IPS-18a (cell line): Measurements from ENCODE around the gene GRIA1.

Experiments used
- H3K27ac ChIP-seq: one replicate; pipeline ENCODE4 v1.5.1; 2013; ENCODE audit warnings: low read length
- H3K27me3 ChIP-seq: one replicate; pipeline ENCODE4 v1.6.1; 2013; ENCODE audit warnings: mild to moderate bottlenecking, low read length; ENCODE audit not compliant: control insufficient read depth, insufficient read depth
- H3K36me3 ChIP-seq: one replicate; pipeline ENCODE4 v1.6.1; 2013; ENCODE audit warnings: low read depth, low read length; ENCODE audit not compliant: control insufficient read depth
- H3K4me1 ChIP-seq: one replicate; pipeline ENCODE4 v1.6.1; 2013; ENCODE audit warnings: low read depth, low read length; ENCODE audit not compliant: control insufficient read depth
- H3K4me3 ChIP-seq: one replicate; pipeline ENCODE4 v1.5.1; 2013; ENCODE audit warnings: low read length
- H3K9ac ChIP-seq: one replicate; pipeline ENCODE4 v1.6.1; 2013; ENCODE audit warnings: mild to moderate bottlenecking, low read length, moderate library complexity
- H3K9me3 ChIP-seq: one replicate; pipeline ENCODE4 v1.6.1; 2013; ENCODE audit warnings: low read depth, low read length; ENCODE audit not compliant: control insufficient read depth

The GRIA1 gene

DNA sequence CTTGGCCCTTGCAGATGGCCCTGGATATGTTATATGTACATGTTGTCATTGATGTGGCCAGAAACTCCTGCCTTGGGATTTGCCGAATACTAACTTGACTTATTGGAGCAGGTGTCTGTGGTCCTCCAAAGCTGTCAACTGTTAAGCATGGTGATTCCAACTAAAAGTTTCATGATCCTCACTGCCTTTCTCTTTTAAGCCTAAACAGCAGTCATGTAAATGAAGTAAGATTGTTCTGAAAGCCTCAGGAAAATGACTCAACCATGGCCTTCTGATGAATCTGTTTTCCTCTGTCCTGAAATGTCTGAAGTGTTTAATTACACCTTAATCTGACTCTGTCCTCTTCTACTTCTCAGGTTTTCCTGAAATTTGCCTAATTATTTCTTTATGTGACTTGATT lies 303.2 kb downstream of the GRIA1 start:
- H3K4me1 ChIP-seq, result no peaks in the 10 kb centered on the region
- H3K36me3 ChIP-seq, result no peaks in the 10 kb centered on the region
- H3K9me3 ChIP-seq, result no peaks in the 10 kb centered on the region
- no peak overlapping the region for H3K4me3 ChIP-seq
- no peaks in the 10 kb centered on the region for H3K27me3 ChIP-seq
- no peak overlapping the region for H3K9ac ChIP-seq
- no peak overlapping the region for H3K27ac ChIP-seq

GRCh38 chr5:153794327-153794726 lies 303.9 kb downstream of the GRIA1 start:
- no peak overlapping the region for H3K4me3 ChIP-seq
- H3K27me3 ChIP-seq, result no peaks in the 10 kb centered on the region

DNA sequence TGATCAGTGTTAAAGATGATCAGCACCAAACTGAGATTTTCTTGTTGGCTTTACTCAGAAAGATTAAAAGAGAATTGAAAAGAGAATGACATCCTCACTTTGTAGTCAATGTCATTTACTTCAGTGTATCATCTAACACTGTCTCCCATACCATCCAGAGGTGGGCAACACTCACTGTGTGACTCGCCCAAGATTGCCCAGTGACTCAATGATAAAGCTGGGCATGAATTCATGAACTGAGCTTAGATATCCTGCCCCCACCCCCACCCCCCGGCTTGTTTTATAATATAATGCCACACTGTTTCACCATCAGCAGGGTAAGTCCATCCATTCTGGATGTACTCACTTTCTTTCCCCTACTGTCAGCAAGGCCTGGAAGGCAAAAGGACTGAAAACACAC lies 306.1 kb downstream of the GRIA1 start:
- no peaks in the 10 kb centered on the region for H3K4me1 ChIP-seq
- H3K9me3 ChIP-seq, result no peaks in the 10 kb centered on the region
- H3K27me3 ChIP-seq, result no peaks in the 10 kb centered on the region
- H3K27ac ChIP-seq, result no peak overlapping the region
- H3K4me3 ChIP-seq, result no peak overlapping the region
- H3K9ac ChIP-seq, result no peak overlapping the region
- no peaks in the 10 kb centered on the region for H3K36me3 ChIP-seq

More at GRCh38 chr5:153794327-153794726, 303.9 kb downstream of the GRIA1 start:
- H3K4me1 ChIP-seq, result no peaks in the 10 kb centered on the region
- no peaks in the 10 kb centered on the region for H3K9me3 ChIP-seq
- no peak overlapping the region for H3K27ac ChIP-seq
- H3K9ac ChIP-seq, result no peak overlapping the region
- H3K36me3 ChIP-seq, result no peaks in the 10 kb centered on the region

DNA sequence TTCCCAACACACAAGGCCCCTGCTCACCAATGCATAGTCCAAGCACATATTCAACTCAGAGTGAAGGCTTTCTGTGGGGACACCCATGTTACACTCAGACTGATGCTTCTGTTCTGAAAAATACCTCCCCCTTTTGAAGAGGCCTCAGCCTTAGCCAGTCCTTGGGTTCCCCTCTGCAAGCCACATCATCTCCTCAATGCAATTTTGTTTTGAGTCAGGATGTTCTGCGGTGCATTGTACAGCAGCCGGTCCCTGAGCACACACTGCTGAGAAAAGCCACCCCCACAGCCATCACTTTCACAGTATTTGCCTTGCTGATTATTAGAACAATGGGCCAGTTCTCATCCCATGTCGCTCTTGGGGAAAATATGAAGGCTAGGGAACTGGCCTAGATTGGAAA lies 307.0 kb downstream of the GRIA1 start:
- Histone ChIP-seq H3K36me3 (no peaks in the 10 kb centered on the region), H3K4me1 (no peaks in the 10 kb centered on the region), H3K27ac (no peak overlapping the region), H3K4me3 (no peak overlapping the region), H3K27me3 (no peaks in the 10 kb centered on the region), H3K9me3 (no peaks in the 10 kb centered on the region), H3K9ac (no peak overlapping the region)

GRCh38 chr5:153798830-153799229 lies 308.4 kb downstream of the GRIA1 start:
- no peak overlapping the region for H3K4me3 ChIP-seq
- no peaks in the 10 kb centered on the region for H3K9me3 ChIP-seq
- H3K9ac ChIP-seq, result no peak overlapping the region
- no peaks in the 10 kb centered on the region for H3K36me3 ChIP-seq
- no peak overlapping the region for H3K27ac ChIP-seq
- no peaks in the 10 kb centered on the region for H3K4me1 ChIP-seq
- H3K27me3 ChIP-seq, result no peaks in the 10 kb centered on the region

DNA sequence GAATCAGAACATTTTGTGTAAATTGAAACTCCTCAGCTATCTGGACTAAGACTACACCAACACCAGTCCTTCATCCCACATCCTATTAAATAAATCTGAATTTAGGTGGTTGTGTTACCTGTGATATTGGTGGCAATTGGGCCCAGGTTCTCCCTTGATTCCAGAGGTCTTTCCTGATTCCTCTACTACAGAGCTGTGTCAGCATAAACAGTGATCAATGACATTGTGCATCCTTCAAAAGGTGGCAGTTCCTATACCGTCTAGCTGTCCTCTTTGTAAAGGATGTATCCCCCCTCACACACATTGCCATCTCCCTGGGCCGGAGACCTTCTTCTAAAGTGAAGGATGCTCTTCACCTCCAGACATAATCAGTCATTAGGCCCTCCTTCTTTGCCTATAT lies 309.0 kb downstream of the GRIA1 start:
- H3K27ac ChIP-seq, result no peak overlapping the region
- no peaks in the 10 kb centered on the region for H3K27me3 ChIP-seq
- H3K4me3 ChIP-seq, result no peak overlapping the region
- no peaks in the 10 kb centered on the region for H3K9me3 ChIP-seq
- H3K36me3 ChIP-seq, result no peaks in the 10 kb centered on the region
- H3K9ac ChIP-seq, result no peak overlapping the region
- H3K4me1 ChIP-seq, result no peaks in the 10 kb centered on the region

DNA sequence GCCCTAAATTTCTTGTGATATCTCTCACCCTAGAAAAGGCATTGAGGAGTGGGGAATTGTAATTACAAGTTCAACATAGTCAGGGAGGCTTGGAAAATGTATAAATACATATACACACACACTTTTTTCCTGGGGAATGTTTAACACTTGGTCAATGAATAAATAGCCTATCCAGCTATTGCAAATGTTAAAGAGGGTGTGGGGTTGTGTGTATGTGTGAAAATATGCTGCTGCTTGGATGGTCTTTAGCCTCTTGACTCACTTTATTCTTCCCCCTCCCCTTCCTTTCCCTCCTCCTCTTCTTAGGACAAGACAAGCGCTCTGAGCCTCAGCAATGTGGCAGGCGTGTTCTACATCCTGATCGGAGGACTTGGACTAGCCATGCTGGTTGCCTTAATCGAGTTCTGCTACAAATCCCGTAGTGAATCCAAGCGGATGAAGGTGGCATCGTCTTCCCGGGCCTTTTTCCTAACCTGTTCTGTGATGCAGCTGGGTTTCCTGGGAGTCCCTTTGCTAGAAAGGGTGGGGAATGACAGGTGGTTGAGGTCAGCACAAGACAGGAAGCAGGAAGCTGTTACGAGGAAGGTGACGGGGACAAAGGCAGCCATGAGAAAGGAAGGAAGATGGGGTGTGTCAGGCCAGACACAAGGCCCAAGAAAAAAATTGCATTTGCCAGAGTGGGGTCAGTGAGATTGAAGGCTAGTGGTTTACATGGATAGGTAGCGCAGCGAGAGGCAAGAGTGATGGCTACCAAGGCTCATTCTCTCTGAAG lies 311.8 kb downstream of the GRIA1 start:
- Histone ChIP-seq H3K27ac (no peak overlapping the region), H3K27me3 (no peaks in the 10 kb centered on the region), H3K36me3 (no peaks in the 10 kb centered on the region), H3K9me3 (no peaks in the 10 kb centered on the region), H3K4me3 (no peak overlapping the region), H3K4me1 (no peaks in the 10 kb centered on the region), H3K9ac (no peak overlapping the region)

DNA sequence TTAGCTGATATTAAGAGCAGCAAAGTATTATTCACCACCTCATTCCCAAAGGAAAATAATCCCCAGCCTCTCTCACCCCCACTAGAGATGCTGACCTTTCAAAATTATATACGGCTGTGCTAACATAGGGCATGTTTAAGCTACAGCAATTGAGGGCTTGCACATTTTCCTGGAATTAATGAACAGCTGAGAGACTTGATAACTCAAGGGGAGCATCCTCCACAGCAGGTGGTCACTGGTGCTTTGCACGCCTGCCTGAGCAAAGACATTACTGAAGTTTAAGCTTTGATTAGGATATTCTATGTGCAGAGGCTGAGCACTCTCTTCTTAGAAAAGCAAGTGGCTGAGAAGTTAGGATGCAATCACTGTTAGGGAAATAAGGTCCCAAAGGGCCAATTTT lies 317.3 kb downstream of the GRIA1 start:
- Histone ChIP-seq H3K4me1 (no peaks in the 10 kb centered on the region), H3K4me3 (no peak overlapping the region), H3K9ac (no peak overlapping the region), H3K9me3 (no peaks in the 10 kb centered on the region), H3K27me3 (no peaks in the 10 kb centered on the region), H3K36me3 (no peaks in the 10 kb centered on the region), H3K27ac (no peak overlapping the region)

GRCh38 chr5:153809166-153809565 lies 318.7 kb downstream of the GRIA1 start:
- Histone ChIP-seq H3K4me3 (no peak overlapping the region), H3K4me1 (no peaks in the 10 kb centered on the region), H3K9ac (no peak overlapping the region), H3K27ac (no peak overlapping the region), H3K27me3 (no peaks in the 10 kb centered on the region), H3K36me3 (no peaks in the 10 kb centered on the region), H3K9me3 (no peaks in the 10 kb centered on the region)

DNA sequence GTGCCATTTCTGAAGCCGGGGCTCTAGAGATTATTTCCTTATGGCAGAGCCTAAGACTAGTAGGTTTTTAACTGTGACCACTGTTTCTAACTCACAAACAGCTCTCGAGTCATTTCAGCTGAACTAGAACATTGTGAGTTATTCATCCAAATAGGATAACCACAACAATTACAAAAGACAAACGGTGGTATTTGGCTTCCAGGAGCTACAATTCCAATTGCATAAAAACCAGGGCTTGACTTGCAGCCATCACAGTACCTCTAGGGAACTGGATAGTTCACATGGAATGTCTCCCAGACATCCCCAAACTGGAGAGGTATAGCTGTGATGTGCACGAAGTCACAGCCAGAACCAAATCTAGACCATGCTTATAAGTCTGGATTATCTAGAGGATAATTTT lies 323.4 kb downstream of the GRIA1 start:
- no peak overlapping the region for H3K4me3 ChIP-seq
- no peak overlapping the region for H3K9ac ChIP-seq
- H3K27ac ChIP-seq, result no peak overlapping the region
- H3K27me3 ChIP-seq, result no peaks in the 10 kb centered on the region
- H3K4me1 ChIP-seq, result no peaks in the 10 kb centered on the region
- H3K9me3 ChIP-seq, result no peaks in the 10 kb centered on the region
- H3K36me3 ChIP-seq, result no peaks in the 10 kb centered on the region

DNA sequence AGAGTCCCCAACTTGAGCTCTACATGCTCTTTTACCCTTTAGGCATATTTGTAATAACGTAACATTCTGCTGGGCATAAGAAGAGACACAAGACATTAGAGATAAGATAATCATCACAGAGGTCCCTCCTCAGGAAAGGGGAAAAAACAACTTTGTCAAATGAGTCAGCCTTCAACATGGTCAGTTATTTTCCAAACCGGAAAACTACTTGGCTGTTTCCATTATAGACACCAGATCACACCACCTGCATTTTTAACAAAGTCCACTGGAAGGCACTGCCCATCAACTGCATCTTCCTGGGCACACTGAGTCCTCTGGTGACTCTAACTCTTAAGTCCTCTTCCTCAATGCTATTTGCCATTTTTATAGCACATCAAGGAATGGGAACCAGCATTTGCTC lies 326.4 kb downstream of the GRIA1 start:
- Histone ChIP-seq H3K4me3 (no peak overlapping the region), H3K4me1 (no peaks in the 10 kb centered on the region), H3K9me3 (no peaks in the 10 kb centered on the region), H3K27me3 (no peaks in the 10 kb centered on the region), H3K27ac (no peak overlapping the region), H3K9ac (no peak overlapping the region), H3K36me3 (no peaks in the 10 kb centered on the region)

- H3K4me1 ChIP-seq, result no peaks in the 10 kb centered on the region
- H3K4me3 ChIP-seq, result no peak overlapping the region
- no peaks in the 10 kb centered on the region for H3K9me3 ChIP-seq
- H3K36me3 ChIP-seq, result no peaks in the 10 kb centered on the region
- H3K27ac ChIP-seq, result no peak overlapping the region
- no peaks in the 10 kb centered on the region for H3K27me3 ChIP-seq
- H3K9ac ChIP-seq, result no peak overlapping the region
Observed at GRCh38 chr5:153818626-153819025, 328.2 kb downstream of the GRIA1 start.
